HG03135 (cell line): ENCODE results near the gene CCNA2.

ENCODE experiments used
- ATAC-seq: cut with Tn5 transposase; IDR thresholded peaks from one replicate; pipeline ENCODE4 v1.9.1; 2021; ENCODE audit warnings: mild to moderate bottlenecking, moderate library complexity; ENCODE audit not compliant: unreplicated experiment

Gene CCNA2

DNA sequence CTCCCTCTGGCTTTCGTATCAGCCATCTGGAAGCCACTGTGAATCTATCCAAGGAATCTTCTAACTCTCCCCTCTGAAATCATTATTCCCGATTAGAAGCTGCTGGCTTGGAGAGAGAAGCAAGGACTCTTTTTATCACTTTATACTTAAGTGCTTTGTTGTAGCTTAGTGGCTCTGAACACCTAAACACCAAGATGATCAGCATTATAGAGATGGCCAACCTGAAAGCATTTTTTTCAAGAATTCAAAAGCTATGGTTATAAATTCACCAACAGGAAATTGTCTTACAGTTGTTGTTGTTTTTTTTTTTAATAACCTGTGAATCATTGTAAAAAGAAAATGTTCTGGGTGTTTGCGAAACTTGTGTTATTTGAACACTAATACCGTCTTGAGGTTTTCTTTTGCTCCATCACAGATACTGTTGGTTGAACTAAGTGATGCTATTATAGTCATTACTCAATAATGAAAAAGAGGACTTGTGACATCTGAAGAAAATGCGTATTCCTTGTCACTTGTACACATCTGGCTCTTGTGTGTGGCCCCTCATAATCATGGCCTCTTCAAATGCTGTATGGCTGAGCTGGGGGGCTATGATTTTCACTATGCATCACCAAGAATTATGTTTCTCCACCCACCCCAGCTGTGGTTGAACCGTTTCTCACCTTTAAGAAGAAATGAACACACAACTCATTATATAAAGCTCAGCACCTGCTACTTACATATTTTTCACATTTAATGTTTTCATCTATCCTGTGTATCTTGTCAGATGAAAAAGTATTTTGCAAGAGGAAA is 46.9 kb downstream of the CCNA2 start:
- ATAC-seq = no peak

DNA sequence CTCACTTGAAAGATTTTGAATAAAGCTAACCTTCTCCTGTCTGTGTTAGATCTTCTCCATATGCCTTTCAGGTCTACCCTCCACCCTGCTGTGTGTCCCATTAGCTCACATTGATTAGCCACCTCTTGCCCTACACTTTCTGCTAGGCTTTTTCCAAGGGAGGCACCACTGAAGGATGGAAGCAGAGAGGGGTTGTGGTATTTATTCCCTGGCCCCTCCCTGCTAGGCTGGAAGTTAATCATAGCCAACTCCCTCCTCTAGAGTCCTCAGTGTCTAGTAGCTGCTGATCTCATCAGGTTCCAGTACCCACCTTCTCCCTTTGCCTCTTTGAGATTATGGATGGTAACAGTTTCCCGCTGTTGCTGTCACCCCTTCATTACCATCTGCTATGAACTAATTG is 49.8 kb downstream of the CCNA2 start:
- no peak for ATAC-seq

DNA sequence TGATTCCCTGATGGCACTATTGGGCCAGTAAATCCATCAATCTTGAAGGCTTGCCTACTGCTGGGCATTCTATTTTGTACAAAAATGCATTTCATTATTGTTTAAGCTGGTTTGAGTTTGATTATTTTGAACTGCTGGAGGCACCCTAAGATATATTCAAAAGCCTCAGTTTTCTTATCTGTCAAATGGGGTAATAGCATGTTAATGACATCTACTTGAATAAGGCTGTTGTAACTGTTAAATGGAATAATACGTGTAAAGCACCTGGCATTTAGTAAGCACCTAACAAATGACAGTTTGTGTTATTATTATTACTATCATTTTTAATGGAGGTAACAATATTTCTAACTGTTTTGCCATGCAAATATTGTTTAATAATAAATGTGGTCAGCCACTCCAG is 51.8 kb downstream of the CCNA2 start:
- no peak for ATAC-seq

DNA sequence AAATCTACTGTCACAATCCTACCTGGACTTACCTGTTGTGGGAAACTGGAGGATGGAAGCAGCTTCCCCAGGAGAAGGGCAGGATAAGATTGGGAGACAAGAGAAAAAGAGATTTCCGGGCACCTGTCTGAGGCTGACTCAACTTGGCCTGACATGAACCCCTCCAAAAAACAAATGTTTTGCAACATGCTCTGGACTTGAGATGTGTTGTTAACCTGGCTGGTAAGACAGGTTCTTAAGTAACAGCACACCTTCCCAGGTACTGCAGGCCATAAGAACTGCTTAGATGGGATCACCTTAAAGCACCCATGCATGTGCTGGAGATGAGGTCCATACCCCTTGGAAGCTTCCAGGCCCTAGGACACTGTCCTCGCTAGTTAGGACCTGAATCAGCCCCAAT is 54.3 kb downstream of the CCNA2 start:
- no peak for ATAC-seq

DNA sequence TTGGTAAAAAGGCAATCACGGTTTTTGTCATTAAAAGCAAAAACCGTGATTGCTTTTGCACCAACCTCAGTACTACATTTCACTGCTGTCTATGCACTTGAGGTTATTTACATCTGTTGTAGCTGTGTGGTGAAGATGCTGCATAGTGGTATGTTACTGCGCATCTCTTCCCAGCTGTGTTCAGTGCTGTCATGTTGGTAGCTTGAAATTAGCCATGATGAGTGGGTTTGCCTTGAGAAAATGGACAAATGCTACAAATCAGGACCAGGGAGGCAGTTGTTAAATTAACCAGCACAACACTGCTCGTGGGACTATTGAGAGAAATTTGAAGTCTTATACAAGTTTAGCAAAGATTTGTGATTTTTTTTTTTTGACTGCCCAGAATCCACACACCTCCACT is 56.5 kb downstream of the CCNA2 start:
- no peak for ATAC-seq
